BJ (cell line): Measurements from ENCODE around the gene CDC14B. TPM values are rescaled to one million over a fixed set of nuclear protein-coding genes. Genes with fewer than 3 reads are reported as not detected.

ENCODE experiments used
- CTCF ChIA-PET: fragments of 350-600 bp; formaldehyde crosslinking; extraction: SDS; loops from one replicate; lab custom pipeline; 2021; ENCODE audit warnings: antibody characterized with exemption, inconsistent platforms; lab: Yijun Ruan, JAX
- POLR2A ChIA-PET: fragments of 300-600 bp; sonication (Branson Sonifier 250); formaldehyde crosslinking; extraction: SDS; loops from one replicate; lab custom pipeline; 2021; ENCODE audit warnings: antibody characterized with exemption; lab: Charles Lee
- DNase-seq: peaks from one replicate; pipeline ENCODE4 v3.0.0-alpha.2; 2011; ENCODE audit warnings: low read depth
- H3K27me3 ChIP-seq: 2 replicates; pipeline ENCODE4 v1.6.0; 2011; ENCODE audit warnings: low read length; ENCODE audit not compliant: control insufficient read depth, insufficient read depth
- H3K36me3 ChIP-seq: 2 replicates; pipeline ENCODE4 v1.5.1; 2011; ENCODE audit warnings: low read length; ENCODE audit not compliant: control insufficient read depth, insufficient read depth
- H3K4me3 ChIP-seq: 2 replicates; pipeline ENCODE4 v1.5.1; 2011; ENCODE audit warnings: low read depth, mild to moderate bottlenecking, control low read depth, low read length
- CTCF ChIP-seq: IDR thresholded peaks from 2 replicates; pipeline ENCODE4 v1.5.1; 2011; ENCODE audit warnings: low read depth, mild to moderate bottlenecking, control low read depth, inconsistent platforms, low read length, moderate library complexity; ENCODE audit not compliant: insufficient read depth
- polyA plus RNA-seq: library from polyadenylated mRNA; depleted of rRNA; stranded (reverse); fragments of >200 nt; gene quantifications from 2 replicates; pipeline ENCODE4 v1.2.3, GENCODE V29; 2011

CDC14B gene
- polyA plus RNA-seq, 1 experiment, result 12.1 TPM

- POLR2A ChIA-PET, result no interaction called here
- no peak for TF ChIP-seq CTCF
- CTCF ChIA-PET, result interaction anchor here (0.6 kb wide), 1 partner anchor 54 kb away, joined by 4 read pairs; no protein-coding TSS in a partner anchor
- Histone ChIP-seq H3K36me3 (peaks cover 2% of the 10 kb centered on the region), H3K27me3 (no peaks in the 10 kb centered on the region), H3K4me3 (no peak overlapping the region)
- DNase-seq, result no peak
Observed at GRCh38 chr9:96467784-96468183, 151.9 kb downstream of the CDC14B start.

GRCh38 chr9:96464426-96464825 is 155.2 kb downstream of the CDC14B start:
- CTCF ChIA-PET, result no interaction called here
- no peaks in the 10 kb centered on the region; the same call in 1 of the 2 replicates for H3K36me3 ChIP-seq
- no peaks in the 10 kb centered on the region for H3K27me3 ChIP-seq
- DNase-seq, result no peak
- no peak overlapping the region for H3K4me3 ChIP-seq
- POLR2A ChIA-PET, result no interaction called here
- no peak for TF ChIP-seq CTCF

- H3K27me3 ChIP-seq, result no peaks in the 10 kb centered on the region
- no peak overlapping the region for H3K4me3 ChIP-seq
- POLR2A ChIA-PET, result interaction anchor here (0.7 kb wide), 1 partner anchor 14 kb away, joined by 5 read pairs; no protein-coding TSS in a partner anchor
- CTCF ChIA-PET, result interaction anchor here (0.7 kb wide), 1 partner anchor 102 kb away, joined by 5 read pairs; no protein-coding TSS in a partner anchor
- no peak for DNase-seq
- no peak for TF ChIP-seq CTCF
- no peaks in the 10 kb centered on the region for H3K36me3 ChIP-seq
Observed at GRCh38 chr9:96462541-96462940, 157.1 kb downstream of the CDC14B start.

GRCh38 chr9:96461336-96461735 is 158.3 kb downstream of the CDC14B start:
- Histone ChIP-seq H3K4me3 (no peak overlapping the region; the same call in 1 of the 2 replicates), H3K27me3 (no peaks in the 10 kb centered on the region), H3K36me3 (no peaks in the 10 kb centered on the region)
- ChIA-PET POLR2A (no interaction called here), CTCF (interaction anchor here (1.0 kb wide), 1 partner anchor 10 kb away, joined by 3 read pairs; no protein-coding TSS in a partner anchor)
- no peak for TF ChIP-seq CTCF
- DNase-seq, result no peak

GRCh38 chr9:96460882-96461281 is 158.8 kb downstream of the CDC14B start:
- CTCF ChIA-PET, result no interaction called here
- no peaks in the 10 kb centered on the region for H3K27me3 ChIP-seq
- DNase-seq, result peak; percentile 59
- no peaks in the 10 kb centered on the region for H3K36me3 ChIP-seq
- POLR2A ChIA-PET, result no interaction called here
- no peak for TF ChIP-seq CTCF
- H3K4me3 ChIP-seq, result peak overlapping the region; percentile 12
